CD4-positive, alpha-beta T cell (primary cell): ENCODE measurements around the gene TRMT44. TPM values are rescaled to one million over a fixed set of nuclear protein-coding genes. Genes with fewer than 3 reads are reported as not detected.
"Not testable (repeated sequence)": the region's sequence is repeated elsewhere in the genome, so short reads cannot be mapped to it uniquely, and the experiment has no call there.

ENCODE experiments used
- ATAC-seq: fragments of 200-7000 bp; cut with Tn5 transposase; one replicate; pipeline ENCODE4 v1.10.0; 2022; ENCODE audit warnings: mild to moderate bottlenecking; ENCODE audit not compliant: poor library complexity
- CTCF ChIA-PET: fragments of 350-600 bp; sonication (Branson Sonifier 250); formaldehyde crosslinking; loops from one replicate; lab custom pipeline; 2021; ENCODE audit warnings: antibody characterized with exemption, inconsistent platforms; lab: Charles Lee
- POLR2A ChIA-PET: fragments of 350-600 bp; sonication (Branson Sonifier 250); formaldehyde crosslinking; loops from one replicate; lab custom pipeline; 2021; ENCODE audit warnings: antibody characterized with exemption, inconsistent platforms; lab: Charles Lee
- DNase-seq, 14 experiments: peaks; one replicate each; pipeline ENCODE4 v3.0.0-alpha.2; 2013 to 2020; ENCODE audit warnings: mixed read lengths in 2 of 14
- H3K27ac ChIP-seq, 2 donors: one replicate each; pipeline versions ENCODE4 v1.5.1 to v1.7.0; 2013; ENCODE audit warnings: low read length in 2 of 2, low read depth in 1 of 2, mild to moderate bottlenecking in 1 of 2
- H3K27me3 ChIP-seq, 2 experiments: 1 replicate in 1 of 2; 2 replicates in 1 of 2; pipeline versions ENCODE4 v1.6.1 to v1.7.0; 2013; ENCODE audit warnings: low read length in 2 of 2, control low read depth in 1 of 2, mild to moderate bottlenecking in 1 of 2, moderate library complexity in 1 of 2; ENCODE audit not compliant: insufficient read depth in 2 of 2, control insufficient read depth in 1 of 2
- H3K36me3 ChIP-seq: one replicate; pipeline ENCODE4 v1.6.1; 2013; ENCODE audit warnings: low read length, control low read depth; ENCODE audit not compliant: insufficient read depth
- H3K4me1 ChIP-seq: one replicate; pipeline ENCODE4 v1.6.1; 2013; ENCODE audit warnings: low read length, control low read depth; ENCODE audit not compliant: insufficient read depth
- H3K4me3 ChIP-seq: one replicate; pipeline ENCODE4 v1.5.1; 2013; ENCODE audit warnings: mild to moderate bottlenecking, low read length, moderate library complexity
- H3K9me3 ChIP-seq, 2 experiments: 1 replicate in 1 of 2; 2 replicates in 1 of 2; pipeline versions ENCODE4 v1.6.1 to v1.7.0; 2013; ENCODE audit warnings: low read length in 2 of 2, mild to moderate bottlenecking in 2 of 2, control low read depth in 1 of 2, moderate library complexity in 1 of 2; ENCODE audit not compliant: control insufficient read depth in 1 of 2, insufficient read depth in 1 of 2
- H3K27ac Mint-ChIP-seq: one replicate; pipeline ENCODE4 v1.8.0; 2020; ENCODE audit warnings: mixed read lengths
- H3K27me3 Mint-ChIP-seq: one replicate; pipeline ENCODE4 v1.8.0; 2021; ENCODE audit warnings: mixed read lengths
- H3K36me3 Mint-ChIP-seq: one replicate; pipeline ENCODE4 v1.8.0; 2021; ENCODE audit warnings: low read depth, mixed read lengths
- H3K4me1 Mint-ChIP-seq: one replicate; pipeline ENCODE4 v1.8.0; 2021; ENCODE audit warnings: low read depth, mixed read lengths
- H3K4me3 Mint-ChIP-seq: one replicate; pipeline ENCODE4 v1.8.0; 2020; ENCODE audit warnings: mild to moderate bottlenecking, mixed read lengths
- H3K9me3 Mint-ChIP-seq: one replicate; pipeline ENCODE4 v1.8.0; 2020; ENCODE audit warnings: mixed read lengths
- CTCF ChIP-seq: fragments of 200-600 bp; IDR thresholded peaks from one replicate; pipeline ENCODE4 v1.8.0; 2022; ENCODE audit warnings: antibody characterized with exemption, mild to moderate bottlenecking
- intact Hi-C, 2 experiments: fragments of 100-400 bp; cut with DNase I in 1 of 2; cut with micrococcal nuclease in 1 of 2; formaldehyde crosslinking; loops; one replicate each; pipeline versions ENCODE4 v1.15.1 to v1.9.0; 2023 to 2025; cut with DNase I, micrococcal nuclease
- total RNA-seq, 174 experiments: library from RNA in 2 of 174; stranded (reverse) in 2 of 174; gene quantifications; one replicate each; pipeline ENCODE4 v1.2.3 and lab custom pipeline; 2021 to 2026

TRMT44 gene
- total RNA-seq, 2 experiments from 2014 or later: 25.6 to 29.2 TPM

- ATAC-seq: no peak
- intact Hi-C loops: no loop called here
- ChIA-PET CTCF (no interaction called here), POLR2A (no interaction called here)
- no peaks in the 10 kb centered on the region for H3K4me1 Mint-ChIP-seq
- no peak overlapping the region for H3K27ac ChIP-seq
- no peak overlapping the region for H3K4me3 Mint-ChIP-seq
- TF ChIP-seq CTCF: no peak
- H3K9me3 Mint-ChIP-seq: no peaks in the 10 kb centered on the region
- peaks cover 0 to 5% of the 10 kb centered on the region in 2 experiments for H3K9me3 ChIP-seq
- DNase-seq: no peak
- H3K27ac Mint-ChIP-seq: no peak overlapping the region
- H3K4me1 ChIP-seq: no peaks in the 10 kb centered on the region
- H3K4me3 ChIP-seq: no peak overlapping the region
- peaks cover 7% of the 10 kb centered on the region for H3K36me3 Mint-ChIP-seq
- no peaks in the 10 kb centered on the region for H3K27me3 Mint-ChIP-seq
- no peaks in the 10 kb centered on the region for H3K36me3 ChIP-seq
- H3K27me3 ChIP-seq: no peaks in the 10 kb centered on the region
Measured at GRCh38 chr4:8488791-8489369, 48.3 kb downstream of the TRMT44 start.

DNA sequence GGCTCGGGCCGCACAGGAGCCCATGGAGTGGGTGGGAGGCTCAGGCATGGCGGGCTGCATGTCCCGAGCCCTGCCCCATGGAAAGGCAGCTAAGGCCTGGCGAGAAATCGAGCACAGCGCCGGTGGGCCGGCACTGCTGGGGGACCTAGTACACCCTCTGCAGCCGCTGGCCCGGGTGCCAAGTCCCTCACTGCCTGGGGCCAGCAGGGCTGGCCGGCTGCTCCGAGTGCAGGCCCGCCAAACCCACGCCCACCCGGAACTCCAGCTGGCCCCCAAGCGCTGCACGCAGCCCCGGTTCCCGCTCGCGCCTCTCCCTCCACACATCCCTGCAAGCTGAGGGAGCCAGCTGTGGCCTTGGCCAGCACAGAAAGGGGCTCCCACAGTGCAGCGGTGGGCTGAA lies 50.9 kb downstream of the TRMT44 start:
- H3K9me3 ChIP-seq: peaks cover 0 to 14% of the 10 kb centered on the region in 2 experiments
- CTCF ChIA-PET, H3K9me3 Mint-ChIP-seq, H3K36me3 ChIP-seq, H3K4me1 ChIP-seq, H3K27ac Mint-ChIP-seq, ATAC-seq, DNase-seq, H3K27me3 Mint-ChIP-seq, H3K4me1 Mint-ChIP-seq, H3K4me3 Mint-ChIP-seq, H3K27ac ChIP-seq, H3K27me3 ChIP-seq, intact Hi-C loops, POLR2A ChIA-PET, H3K36me3 Mint-ChIP-seq, H3K4me3 ChIP-seq: not testable (repeated sequence)

DNA sequence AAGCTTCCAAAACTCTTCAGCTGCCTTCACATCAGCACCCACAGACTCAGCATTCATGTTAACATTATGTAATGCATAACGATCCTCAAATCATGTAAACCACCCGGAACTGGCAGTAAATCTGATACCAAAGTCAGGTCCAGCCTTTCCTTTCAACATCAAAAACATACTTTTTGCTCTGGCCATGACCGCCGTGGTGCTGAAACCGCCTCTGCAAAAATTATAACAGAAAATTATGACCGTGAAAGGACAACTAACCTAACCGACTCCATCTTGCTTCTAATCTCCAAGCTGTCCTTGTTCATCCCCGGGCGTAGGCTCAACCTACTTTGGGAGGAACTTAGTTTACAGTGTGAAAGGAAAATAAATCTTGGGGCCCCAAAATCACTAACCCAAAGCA lies 51.6 kb downstream of the TRMT44 start:
- no peak overlapping the region for H3K4me3 Mint-ChIP-seq
- POLR2A ChIA-PET: no interaction called here
- Histone ChIP-seq H3K36me3 (no peaks in the 10 kb centered on the region), H3K27me3 (no peaks in the 10 kb centered on the region), H3K9me3 (peaks cover 0 to 18% of the 10 kb centered on the region in 2 experiments), H3K4me3 (no peak overlapping the region), H3K4me1 (no peaks in the 10 kb centered on the region), H3K27ac (no peak overlapping the region)
- no peaks in the 10 kb centered on the region for H3K4me1 Mint-ChIP-seq
- peaks cover 7% of the 10 kb centered on the region for H3K36me3 Mint-ChIP-seq
- ATAC-seq (no peak), DNase-seq (no peak)
- H3K27me3 Mint-ChIP-seq: no peaks in the 10 kb centered on the region
- H3K9me3 Mint-ChIP-seq: no peaks in the 10 kb centered on the region
- TF ChIP-seq CTCF: no peak
- no peak overlapping the region for H3K27ac Mint-ChIP-seq
- CTCF ChIA-PET: no interaction called here
- intact Hi-C loops: no loop called here

GRCh38 chr4:8493484-8493883 lies 52.9 kb downstream of the TRMT44 start:
- DNase-seq (no peak), ATAC-seq (no peak)
- H3K27ac Mint-ChIP-seq: no peak overlapping the region
- POLR2A ChIA-PET: no interaction called here
- H3K27ac ChIP-seq: no peak overlapping the region
- no peaks in the 10 kb centered on the region for H3K4me1 ChIP-seq
- peaks cover 7 to 28% of the 10 kb centered on the region in 2 experiments for H3K9me3 ChIP-seq
- peaks cover 7% of the 10 kb centered on the region for H3K36me3 Mint-ChIP-seq
- no peak overlapping the region for H3K4me3 Mint-ChIP-seq
- no peaks in the 10 kb centered on the region for H3K36me3 ChIP-seq
- H3K4me1 Mint-ChIP-seq: no peaks in the 10 kb centered on the region
- no peaks in the 10 kb centered on the region for H3K27me3 ChIP-seq
- CTCF ChIA-PET: no interaction called here
- H3K27me3 Mint-ChIP-seq: no peaks in the 10 kb centered on the region
- intact Hi-C loops: no loop called here
- no peak for TF ChIP-seq CTCF
- H3K9me3 Mint-ChIP-seq: peaks cover 5% of the 10 kb centered on the region
- H3K4me3 ChIP-seq: no peak overlapping the region
